ENCODE results near the gene EGFR.
A peak's percentile ranks its signal among the peaks of the same experiment; 100 is the strongest.

EGFR gene

DNA sequence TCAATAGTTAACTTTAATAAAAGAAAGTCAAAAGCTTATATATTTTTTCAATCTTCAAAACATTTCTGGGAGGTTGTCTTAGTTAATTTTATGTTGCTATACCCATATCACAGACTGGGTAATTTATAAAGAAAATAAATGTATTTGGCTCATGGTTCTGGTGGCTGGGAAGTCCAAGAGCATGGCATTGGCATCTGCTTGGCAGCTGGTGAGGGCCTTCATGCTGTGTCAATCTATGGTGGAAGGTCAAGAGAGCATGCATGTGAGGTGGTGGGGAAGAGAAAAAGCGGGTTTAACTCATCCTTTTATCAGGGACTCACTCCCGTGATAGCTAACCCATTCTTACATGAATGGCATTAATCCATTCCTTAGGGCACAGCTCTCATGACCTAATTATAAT, 119.8 kb downstream of the EGFR start:
- Histone ChIP-seq H3K27ac (ENCODE audit: low read length) (no peak overlapping the region), H4K20me1 (ENCODE audit: insufficient read depth, low read length) (no peaks in the 10 kb centered on the region), H3K36me3 (replicated peaks; ENCODE audit: low read depth, low read length) (peaks cover 14% of the 10 kb centered on the region), H3K4me1 (ENCODE audit: low read length) (peaks cover 54% of the 10 kb centered on the region), H3K9ac (ENCODE audit: low read length) (no peak overlapping the region), H3K9me3 (ENCODE audit: insufficient read depth, low read length) (0 out of 2 replicates have a peak, but pooled peaks cover 3% of the 10 kb centered on the region), H2AFZ (ENCODE audit: low read depth, low read length) (no peak overlapping the region), H3K27me3 (ENCODE audit: low read depth, low read length) (peaks cover 4% of the 10 kb centered on the region; the same call in 1 of the 2 replicates), H3K79me2 (ENCODE audit: low read length) (no peaks in the 10 kb centered on the region), H3K4me2 (ENCODE audit: low read length) (no peak overlapping the region), H3K4me3 (ENCODE audit: low read length) (no peak overlapping the region)
- TF ChIP-seq, protein P1, sequence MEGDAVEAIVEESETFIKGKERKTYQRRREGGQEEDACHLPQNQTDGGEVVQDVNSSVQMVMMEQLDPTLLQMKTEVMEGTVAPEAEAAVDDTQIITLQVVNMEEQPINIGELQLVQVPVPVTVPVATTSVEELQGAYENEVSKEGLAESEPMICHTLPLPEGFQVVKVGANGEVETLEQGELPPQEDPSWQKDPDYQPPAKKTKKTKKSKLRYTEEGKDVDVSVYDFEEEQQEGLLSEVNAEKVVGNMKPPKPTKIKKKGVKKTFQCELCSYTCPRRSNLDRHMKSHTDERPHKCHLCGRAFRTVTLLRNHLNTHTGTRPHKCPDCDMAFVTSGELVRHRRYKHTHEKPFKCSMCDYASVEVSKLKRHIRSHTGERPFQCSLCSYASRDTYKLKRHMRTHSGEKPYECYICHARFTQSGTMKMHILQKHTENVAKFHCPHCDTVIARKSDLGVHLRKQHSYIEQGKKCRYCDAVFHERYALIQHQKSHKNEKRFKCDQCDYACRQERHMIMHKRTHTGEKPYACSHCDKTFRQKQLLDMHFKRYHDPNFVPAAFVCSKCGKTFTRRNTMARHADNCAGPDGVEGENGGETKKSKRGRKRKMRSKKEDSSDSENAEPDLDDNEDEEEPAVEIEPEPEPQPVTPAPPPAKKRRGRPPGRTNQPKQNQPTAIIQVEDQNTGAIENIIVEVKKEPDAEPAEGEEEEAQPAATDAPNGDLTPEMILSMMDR (IDR thresholded peaks at IDR 0.05; ENCODE audit: low read depth, low read length), result no peak
- no peak for TF ChIP-seq EZH2phosphoT487 (IDR thresholded peaks at IDR 0.05; ENCODE audit: low read depth)

DNA sequence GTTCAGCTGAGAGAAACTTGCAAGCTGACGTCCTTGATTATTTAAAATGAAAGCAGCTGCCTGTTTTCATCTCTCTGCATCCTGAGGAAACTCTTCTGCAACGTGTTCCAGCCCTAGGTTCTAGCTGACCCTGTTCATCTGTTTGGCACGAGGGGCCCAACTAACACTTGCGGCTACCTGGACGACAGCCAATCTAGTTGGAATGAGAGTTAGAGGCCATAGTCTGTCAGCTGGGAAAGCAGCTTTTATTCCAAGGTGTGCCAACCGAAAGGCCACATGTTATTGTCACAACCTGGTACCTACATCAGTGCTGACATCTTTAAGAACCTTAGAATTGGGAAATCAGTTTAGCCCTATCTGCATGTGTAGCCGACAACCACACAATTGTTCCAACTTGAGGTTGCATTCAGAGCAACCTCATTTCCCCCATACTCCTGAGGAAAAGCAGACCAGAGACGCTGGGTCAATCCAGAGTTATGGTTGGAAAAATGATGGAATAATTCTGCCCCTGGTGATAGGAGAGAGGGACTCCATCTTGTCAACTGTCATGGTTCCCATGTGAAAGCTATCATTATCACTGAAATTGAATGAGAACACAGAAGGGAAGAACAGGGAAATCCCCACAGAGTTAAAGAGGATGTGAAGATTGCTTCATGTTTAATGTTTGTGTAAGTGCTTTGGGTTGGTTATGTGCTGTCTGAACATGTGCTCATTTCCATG, 121.6 kb downstream of the EGFR start:
- no peak for TF ChIP-seq EZH2phosphoT487 (IDR thresholded peaks at IDR 0.05; ENCODE audit: low read depth)
- TF ChIP-seq, protein P1 (IDR thresholded peaks at IDR 0.05; ENCODE audit: low read depth, low read length), result no peak
- peak overlapping the region; percentile 75 for H2AFZ ChIP-seq (ENCODE audit: low read depth, low read length)
- H3K36me3 ChIP-seq (replicated peaks; ENCODE audit: low read depth, low read length), result peaks cover 6% of the 10 kb centered on the region
- no peaks in the 10 kb centered on the region for H3K79me2 ChIP-seq (ENCODE audit: low read length)
- H3K4me3 ChIP-seq (ENCODE audit: low read length), result peak overlapping the region; percentile 25
- H3K27me3 ChIP-seq (ENCODE audit: low read depth, low read length), result peaks cover 4% of the 10 kb centered on the region; the same call in 1 of the 2 replicates
- H3K27ac ChIP-seq (ENCODE audit: low read length), result peak overlapping the region; percentile 81
- peaks cover 37% of the 10 kb centered on the region for H3K4me1 ChIP-seq (ENCODE audit: low read length)
- H4K20me1 ChIP-seq (ENCODE audit: insufficient read depth, low read length), result no peaks in the 10 kb centered on the region
- peak overlapping the region; percentile 74 for H3K4me2 ChIP-seq (ENCODE audit: low read length)
- H3K9me3 ChIP-seq (ENCODE audit: insufficient read depth, low read length), result no peaks in the 10 kb centered on the region
- peak overlapping the region; percentile 47; the same call in 1 of the 2 replicates for H3K9ac ChIP-seq (ENCODE audit: low read length)

DNA sequence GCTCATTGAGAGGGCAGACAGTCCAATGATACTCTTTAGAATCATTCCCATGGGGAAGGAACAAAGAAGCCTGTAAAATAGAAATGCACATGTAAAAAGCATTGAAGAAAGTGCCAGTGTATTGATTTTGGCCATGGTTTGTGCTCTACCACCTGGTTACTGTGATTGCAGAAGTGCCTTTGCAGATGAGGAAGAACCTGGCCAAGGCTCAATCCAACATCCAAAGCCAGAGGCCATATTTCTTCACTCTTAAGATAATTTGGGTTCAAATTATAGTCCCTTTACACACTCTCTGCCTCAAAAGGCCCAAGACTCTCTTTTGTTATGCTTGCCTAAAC, 122.1 kb downstream of the EGFR start:
- TF ChIP-seq, protein P1 (IDR thresholded peaks at IDR 0.05; ENCODE audit: low read depth, low read length), result no peak
- TF ChIP-seq EZH2phosphoT487 (IDR thresholded peaks at IDR 0.05; ENCODE audit: low read depth), result no peak
- Histone ChIP-seq H3K9ac (ENCODE audit: low read length) (peak overlapping the region; percentile 13; the same call in 1 of the 2 replicates), H3K36me3 (replicated peaks; ENCODE audit: low read depth, low read length) (peaks cover 5% of the 10 kb centered on the region), H3K4me3 (ENCODE audit: low read length) (no peak overlapping the region), H3K4me2 (ENCODE audit: low read length) (peak overlapping the region; percentile 28), H2AFZ (ENCODE audit: low read depth, low read length) (peak overlapping the region; percentile 24; the same call in 1 of the 2 replicates), H3K9me3 (ENCODE audit: insufficient read depth, low read length) (no peaks in the 10 kb centered on the region), H3K27ac (ENCODE audit: low read length) (peak overlapping the region; percentile 81), H3K79me2 (ENCODE audit: low read length) (no peaks in the 10 kb centered on the region), H3K4me1 (ENCODE audit: low read length) (peaks cover 32% of the 10 kb centered on the region), H4K20me1 (ENCODE audit: insufficient read depth, low read length) (no peaks in the 10 kb centered on the region), H3K27me3 (ENCODE audit: low read depth, low read length) (peaks cover 4% of the 10 kb centered on the region; the same call in 1 of the 2 replicates)

DNA sequence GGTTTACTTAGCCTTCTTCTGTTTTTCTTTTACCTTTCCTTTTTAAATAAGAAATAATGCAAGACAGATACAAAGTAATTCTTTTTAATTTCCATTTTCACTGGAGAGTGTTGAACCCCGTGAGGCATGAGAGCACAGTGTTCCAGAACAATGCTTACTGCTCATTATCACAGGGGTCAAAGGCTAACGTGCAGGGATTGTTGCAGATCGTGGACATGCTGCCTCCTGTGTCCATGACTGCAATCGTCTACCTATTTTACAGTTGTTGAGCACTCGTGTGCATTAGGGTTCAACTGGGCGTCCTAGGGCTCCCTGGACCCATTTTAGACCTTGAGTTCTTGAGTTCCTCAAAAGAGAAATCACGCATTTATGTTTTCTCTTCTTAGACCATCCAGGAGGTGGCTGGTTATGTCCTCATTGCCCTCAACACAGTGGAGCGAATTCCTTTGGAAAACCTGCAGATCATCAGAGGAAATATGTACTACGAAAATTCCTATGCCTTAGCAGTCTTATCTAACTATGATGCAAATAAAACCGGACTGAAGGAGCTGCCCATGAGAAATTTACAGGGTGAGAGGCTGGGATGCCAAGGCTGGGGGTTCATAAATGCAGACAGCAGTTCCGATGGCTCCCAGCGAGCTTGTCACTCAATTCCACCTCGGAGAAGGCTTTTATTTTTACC, 124.2 kb downstream of the EGFR start:
- H3K27me3 ChIP-seq (ENCODE audit: low read depth, low read length), result peaks cover 8% of the 10 kb centered on the region
- no peak overlapping the region for H3K27ac ChIP-seq (ENCODE audit: low read length)
- no peak overlapping the region for H3K4me2 ChIP-seq (ENCODE audit: low read length)
- H3K4me3 ChIP-seq (ENCODE audit: low read length), result no peak overlapping the region
- peaks cover 5% of the 10 kb centered on the region for H3K36me3 ChIP-seq (replicated peaks; ENCODE audit: low read depth, low read length)
- TF ChIP-seq, protein P1 (IDR thresholded peaks at IDR 0.05; ENCODE audit: low read depth, low read length), result no peak
- no peak for TF ChIP-seq EZH2phosphoT487 (IDR thresholded peaks at IDR 0.05; ENCODE audit: low read depth)
- H3K79me2 ChIP-seq (ENCODE audit: low read length), result no peaks in the 10 kb centered on the region
- H4K20me1 ChIP-seq (ENCODE audit: insufficient read depth, low read length), result no peaks in the 10 kb centered on the region
- H3K4me1 ChIP-seq (ENCODE audit: low read length), result peaks cover 30% of the 10 kb centered on the region
- no peaks in the 10 kb centered on the region for H3K9me3 ChIP-seq (ENCODE audit: insufficient read depth, low read length)
- H3K9ac ChIP-seq (ENCODE audit: low read length), result no peak overlapping the region
- no peak overlapping the region for H2AFZ ChIP-seq (ENCODE audit: low read depth, low read length)
